Kasumi-1 (cell line): ENCODE results near the gene NFAM1.

Experiments
- DNase-seq, 2 experiments: peaks; one replicate each; lab custom pipeline; 2025; lab: John Stamatoyannopoulos, UW

NFAM1 gene

GRCh38 chr22:42360348-42360747, 71.9 kb downstream of the NFAM1 start:
- no peak for DNase-seq

- no peak for DNase-seq
Observed at GRCh38 chr22:42358643-42359558, 73.3 kb downstream of the NFAM1 start.

GRCh38 chr22:42357634-42358296, 74.4 kb downstream of the NFAM1 start:
- no peak for DNase-seq

- DNase-seq = no peak
Observed at GRCh38 chr22:42357221-42357620, 75.0 kb downstream of the NFAM1 start.

- DNase-seq = no peak
Observed at GRCh38 chr22:42356533-42356932, 75.7 kb downstream of the NFAM1 start.

GRCh38 chr22:42353883-42354727, 78.1 kb downstream of the NFAM1 start:
- peak; percentile 69 to 73 for DNase-seq

- no peak for DNase-seq
Observed at GRCh38 chr22:42350373-42350772, 81.8 kb downstream of the NFAM1 start.

- DNase-seq = no peak
Observed at GRCh38 chr22:42347281-42347824, 84.8 kb downstream of the NFAM1 start.

- DNase-seq = no peak
Observed at GRCh38 chr22:42346722-42347121, 85.5 kb downstream of the NFAM1 start.

GRCh38 chr22:42345458-42345857, 86.7 kb downstream of the NFAM1 start:
- no peak for DNase-seq

- no peak for DNase-seq
Observed at GRCh38 chr22:42344361-42344905, 87.8 kb downstream of the NFAM1 start.

- no peak for DNase-seq
Observed at GRCh38 chr22:42343531-42344081, 88.6 kb downstream of the NFAM1 start.

- no peak for DNase-seq
Observed at GRCh38 chr22:42343121-42343454, 89.1 kb downstream of the NFAM1 start.

GRCh38 chr22:42342426-42343120, 89.6 kb downstream of the NFAM1 start:
- no peak for DNase-seq

GRCh38 chr22:42341779-42342178, 90.4 kb downstream of the NFAM1 start:
- no peak for DNase-seq

- DNase-seq = no peak
Observed at GRCh38 chr22:42340829-42341383, 91.3 kb downstream of the NFAM1 start.

GRCh38 chr22:42340150-42340549, 92.1 kb downstream of the NFAM1 start:
- DNase-seq = no peak

GRCh38 chr22:42338479-42338878, 93.7 kb downstream of the NFAM1 start:
- no peak for DNase-seq

GRCh38 chr22:42337356-42337755, 94.8 kb downstream of the NFAM1 start:
- no peak for DNase-seq

GRCh38 chr22:42336527-42337227, 95.5 kb downstream of the NFAM1 start:
- DNase-seq = no peak
